ENCODE results near the gene GGTLC1.

DNA sequence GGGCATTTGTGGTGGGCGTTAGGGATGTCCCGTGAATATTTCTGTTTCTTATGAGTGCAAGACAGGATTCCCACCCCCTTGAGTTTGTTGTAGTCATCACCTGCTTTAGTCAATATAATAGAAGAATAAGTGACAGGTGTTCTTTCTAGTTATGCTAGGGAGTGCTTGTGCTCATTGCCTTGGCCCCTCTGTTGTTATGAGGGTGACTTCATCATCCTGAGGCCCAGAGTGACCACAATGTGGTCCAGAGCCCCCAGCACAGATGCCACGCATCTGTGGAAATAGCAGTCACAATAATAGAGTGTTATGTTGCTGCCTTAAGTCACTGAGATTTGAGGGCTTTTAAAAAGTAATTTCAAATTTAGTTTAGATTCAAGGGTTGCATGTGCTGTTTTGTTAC lies 42.4 kb downstream of the GGTLC1 start:
- TF ChIP-seq, protein P1, sequence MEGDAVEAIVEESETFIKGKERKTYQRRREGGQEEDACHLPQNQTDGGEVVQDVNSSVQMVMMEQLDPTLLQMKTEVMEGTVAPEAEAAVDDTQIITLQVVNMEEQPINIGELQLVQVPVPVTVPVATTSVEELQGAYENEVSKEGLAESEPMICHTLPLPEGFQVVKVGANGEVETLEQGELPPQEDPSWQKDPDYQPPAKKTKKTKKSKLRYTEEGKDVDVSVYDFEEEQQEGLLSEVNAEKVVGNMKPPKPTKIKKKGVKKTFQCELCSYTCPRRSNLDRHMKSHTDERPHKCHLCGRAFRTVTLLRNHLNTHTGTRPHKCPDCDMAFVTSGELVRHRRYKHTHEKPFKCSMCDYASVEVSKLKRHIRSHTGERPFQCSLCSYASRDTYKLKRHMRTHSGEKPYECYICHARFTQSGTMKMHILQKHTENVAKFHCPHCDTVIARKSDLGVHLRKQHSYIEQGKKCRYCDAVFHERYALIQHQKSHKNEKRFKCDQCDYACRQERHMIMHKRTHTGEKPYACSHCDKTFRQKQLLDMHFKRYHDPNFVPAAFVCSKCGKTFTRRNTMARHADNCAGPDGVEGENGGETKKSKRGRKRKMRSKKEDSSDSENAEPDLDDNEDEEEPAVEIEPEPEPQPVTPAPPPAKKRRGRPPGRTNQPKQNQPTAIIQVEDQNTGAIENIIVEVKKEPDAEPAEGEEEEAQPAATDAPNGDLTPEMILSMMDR (IDR thresholded peaks at IDR 0.05): no peak
- no peak for TF ChIP-seq EP300 (IDR thresholded peaks at IDR 0.05)
- TF ChIP-seq POLR2AphosphoS5 (IDR thresholded peaks at IDR 0.05): no peak
